ENCODE data around the gene ARL16. TPM values are rescaled to one million over a fixed set of nuclear protein-coding genes. Genes with fewer than 3 reads are reported as not detected.
A peak's percentile ranks its signal among the peaks of the same experiment; 100 is the strongest.

Gene ARL16
- total and polyA plus RNA-seq, 11 donors, result 10.2 to 23.6 (median 15.9) TPM

GRCh38 chr17:81673561-81674258 lies 9.9 kb downstream of the ARL16 start:
- Histone ChIP-seq H3K36me3 (peaks cover 0 to 64% (median 47%) of the 10 kb centered on the region in 9 donors), H3K9me3 (no peaks in the 10 kb centered on the region), H3K4me3 (no peak overlapping the region), H3K27ac (no peak overlapping the region), H3K4me1 (peaks cover 0 to 4% (median 0%) of the 10 kb centered on the region in 12 donors), H3K27me3 (no peaks in the 10 kb centered on the region)
- WGBS, 4 donors, result 83 to 88% (median 84%) methylated on average over 17 to 18 of the region's 18 CpGs
- no peak for TF ChIP-seq CTCF (IDR thresholded peaks at IDR 0.05)
- TF ChIP-seq POLR2A (IDR thresholded peaks at IDR 0.05), result no peak
- ATAC-seq (no peak), DNase-seq (no peak)
- intact Hi-C loops (cut with DNase I), result no loop called here

GRCh38 chr17:81672954-81673353 lies 10.6 kb downstream of the ARL16 start:
- Histone ChIP-seq H3K9me3 (no peaks in the 10 kb centered on the region), H3K36me3 (peaks cover 0 to 65% (median 50%) of the 10 kb centered on the region in 9 donors), H3K27me3 (no peaks in the 10 kb centered on the region), H3K4me3 (no peak overlapping the region), H3K27ac (no peak overlapping the region), H3K4me1 (peaks cover 0 to 7% (median 0%) of the 10 kb centered on the region in 12 donors)
- intact Hi-C loops (cut with DNase I), result no loop called here
- ATAC-seq (no peak), DNase-seq (no peak)
- WGBS, 4 donors, result 89 to 93% (median 92%) methylated on average over 15 to 16 of the region's 16 CpGs
- TF ChIP-seq POLR2A (IDR thresholded peaks at IDR 0.05), result no peak
- no peak for TF ChIP-seq CTCF (IDR thresholded peaks at IDR 0.05)

GRCh38 chr17:81672504-81672903 lies 11.1 kb downstream of the ARL16 start:
- WGBS, 4 donors, result 81 to 86% (median 83%) methylated on average over 12 to 18 of the region's 18 CpGs
- TF ChIP-seq POLR2A (IDR thresholded peaks at IDR 0.05), result no peak
- no peak for TF ChIP-seq CTCF (IDR thresholded peaks at IDR 0.05)
- H3K4me3 ChIP-seq, result no peak overlapping the region
- ATAC-seq, result no peak
- no peaks in the 10 kb centered on the region for H3K27me3 ChIP-seq
- H3K27ac ChIP-seq, result no peak overlapping the region
- no peak for DNase-seq
- H3K4me1 ChIP-seq, result peaks cover 0 to 11% (median 3%) of the 10 kb centered on the region in 12 donors
- H3K36me3 ChIP-seq, result peaks cover 0 to 65% (median 50%) of the 10 kb centered on the region in 9 donors
- intact Hi-C loops (cut with DNase I), result no loop called here
- H3K9me3 ChIP-seq, result no peaks in the 10 kb centered on the region

DNA sequence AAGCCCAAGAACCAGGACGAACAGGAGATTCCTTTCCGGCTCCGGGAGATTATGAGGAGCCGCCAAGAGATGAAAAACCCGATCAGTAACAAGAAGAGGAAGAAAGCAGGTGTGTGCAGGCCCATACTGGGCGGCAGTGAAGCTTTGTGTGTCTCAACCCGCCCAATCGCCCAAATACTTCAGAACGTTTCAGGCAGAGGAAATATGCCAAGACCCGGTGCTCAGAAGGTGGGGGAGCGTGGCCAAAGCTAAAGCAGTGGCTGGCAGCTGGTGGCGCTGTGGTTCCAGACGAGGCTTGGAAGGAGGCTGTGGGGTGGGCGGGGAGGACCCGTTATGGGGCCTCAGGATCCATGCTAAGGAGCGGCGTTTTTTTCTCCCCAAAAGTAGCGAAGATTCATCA lies 15.8 kb downstream of the ARL16 start:
- Histone ChIP-seq H3K4me1 (peaks cover 0 to 29% (median 16%) of the 10 kb centered on the region in 12 donors), H3K36me3 (peaks cover 0 to 54% (median 37%) of the 10 kb centered on the region in 9 donors), H3K27ac (no peak overlapping the region), H3K9me3 (no peaks in the 10 kb centered on the region), H3K27me3 (no peaks in the 10 kb centered on the region), H3K4me3 (peak overlapping the region in 6 of 12 donors; percentile 77 to 100 (median 90))
- TF ChIP-seq POLR2A (IDR thresholded peaks at IDR 0.05) (no peak), CTCF (IDR thresholded peaks at IDR 0.05) (no peak)
- no peak for DNase-seq
- intact Hi-C loops (cut with DNase I), result loop anchor here in 3 of 10 donors (2.0 kb wide), 2 partner anchors 15 to 31 kb away; partner anchors contain the start of genes NPLOC4 (in 2 of the 3), TSPAN10 (in 2 of the 3) and ARL16 (in 1 of the 3)
- WGBS, 4 donors, result 88 to 89% (median 88%) methylated on average over 18 of the region's 18 CpGs
- no peak for ATAC-seq

All from heart left ventricle (tissue), 16 donors.